Measurements from ENCODE around the gene TMEM95. TPM values are rescaled to one million over a fixed set of nuclear protein-coding genes. Genes with fewer than 3 reads are reported as not detected.

TMEM95 gene
- total and polyA plus RNA-seq, 2 experiments from 2014 or later, result not detected

Other genes with a start within 250 kb of the TMEM95 start
Only the 30 nearest of the 36 such genes appear.
- gene ASGR1, start 175.8 kb upstream of the TMEM95 start, total RNA-seq, result 19.8 and 20.2 TPM in 2 replicates
- 19.2 and 21.7 TPM in 2 replicates for gene ASGR1, start 175.8 kb upstream of the TMEM95 start, polyA plus RNA-seq
- gene DLG4, start 135.3 kb upstream of the TMEM95 start, total RNA-seq, result 32.9 and 40.6 TPM in 2 replicates
- gene DLG4, start 135.3 kb upstream of the TMEM95 start, polyA plus RNA-seq, result 6.8 and 7.4 TPM in 2 replicates
- 291 and 364 TPM in 2 replicates for gene ACADVL, start 135.2 kb upstream of the TMEM95 start, total RNA-seq
- gene ACADVL, start 135.2 kb upstream of the TMEM95 start, polyA plus RNA-seq, result 573 and 681 TPM in 2 replicates
- 87.4 and 121 TPM in 2 replicates for gene DVL2, start 120.6 kb upstream of the TMEM95 start, total RNA-seq
- 79.2 and 80.3 TPM in 2 replicates for gene DVL2, start 120.6 kb upstream of the TMEM95 start, polyA plus RNA-seq
- 53.5 and 57.7 TPM in 2 replicates for gene PHF23, start 115.7 kb upstream of the TMEM95 start, total RNA-seq
- gene PHF23, start 115.7 kb upstream of the TMEM95 start, polyA plus RNA-seq, result 53.9 and 65.0 TPM in 2 replicates
- 517 and 760 TPM in 2 replicates for gene GABARAP, start 112.7 kb upstream of the TMEM95 start, total RNA-seq
- gene GABARAP, start 112.7 kb upstream of the TMEM95 start, polyA plus RNA-seq, result 772 and 773 TPM in 2 replicates
- gene CTDNEP1, start 103.4 kb upstream of the TMEM95 start, total RNA-seq, result 76.0 and 78.3 TPM in 2 replicates
- gene CTDNEP1, start 103.4 kb upstream of the TMEM95 start, polyA plus RNA-seq, result 92.5 and 98.6 TPM in 2 replicates
- 54.5 and 68.8 TPM in 2 replicates for gene ELP5, start 102.9 kb upstream of the TMEM95 start, total RNA-seq
- gene ELP5, start 102.9 kb upstream of the TMEM95 start, polyA plus RNA-seq, result 62.3 and 82.9 TPM in 2 replicates
- 0.32 and 0.51 TPM in 2 replicates for gene CLDN7, start 92.7 kb upstream of the TMEM95 start, total RNA-seq
- gene CLDN7, start 92.7 kb upstream of the TMEM95 start, polyA plus RNA-seq, result 0.83 and 0.99 TPM in 2 replicates
- 36.3 and 42.6 TPM in 2 replicates for gene SLC2A4, start 73.4 kb upstream of the TMEM95 start, total RNA-seq
- 23.4 and 32.7 TPM in 2 replicates for gene SLC2A4, start 73.4 kb upstream of the TMEM95 start, polyA plus RNA-seq
- 27.8 and 56.2 TPM in 2 replicates for gene YBX2, start 60.5 kb upstream of the TMEM95 start, total RNA-seq
- gene YBX2, start 60.5 kb upstream of the TMEM95 start, polyA plus RNA-seq, result 20.9 and 32.7 TPM in 2 replicates
- 319 and 545 TPM in 2 replicates for gene EIF5A, start 47.5 kb upstream of the TMEM95 start, total RNA-seq
- gene EIF5A, start 47.5 kb upstream of the TMEM95 start, polyA plus RNA-seq, result 719 and 988 TPM in 2 replicates
- gene GPS2, start 39.8 kb upstream of the TMEM95 start, total RNA-seq, result 59.9 and 76.2 TPM in 2 replicates
- 68.7 and 97.4 TPM in 2 replicates for gene GPS2, start 39.8 kb upstream of the TMEM95 start, polyA plus RNA-seq
- gene NEURL4, start 25.8 kb upstream of the TMEM95 start, total RNA-seq, result 25.3 and 32.4 TPM in 2 replicates
- gene NEURL4, start 25.8 kb upstream of the TMEM95 start, polyA plus RNA-seq, result 12.2 and 15.5 TPM in 2 replicates
- 1.4 and 6.9 TPM in 2 replicates for gene ACAP1, start 18.6 kb upstream of the TMEM95 start, total RNA-seq
- gene ACAP1, start 18.6 kb upstream of the TMEM95 start, polyA plus RNA-seq, result 25.9 and 32.1 TPM in 2 replicates
- gene KCTD11, start 3.0 kb upstream of the TMEM95 start, total RNA-seq, result 15.9 and 18.4 TPM in 2 replicates
- gene KCTD11, start 3.0 kb upstream of the TMEM95 start, polyA plus RNA-seq, result 10.7 and 14.0 TPM in 2 replicates
- 1.3 and 2.6 TPM in 2 replicates for gene TNK1, start 25.9 kb downstream of the TMEM95 start, total RNA-seq
- 2.9 and 4.3 TPM in 2 replicates for gene TNK1, start 25.9 kb downstream of the TMEM95 start, polyA plus RNA-seq
- gene PLSCR3, start 39.4 kb downstream of the TMEM95 start, total RNA-seq, result 25.9 and 33.4 TPM in 2 replicates
- gene PLSCR3, start 39.4 kb downstream of the TMEM95 start, polyA plus RNA-seq, result 39.1 and 40.3 TPM in 2 replicates
- 85.4 and 122 TPM in 2 replicates for gene TMEM256, start 48.9 kb downstream of the TMEM95 start, total RNA-seq
- gene TMEM256, start 48.9 kb downstream of the TMEM95 start, polyA plus RNA-seq, result 117 and 193 TPM in 2 replicates
- 14.8 and 26.3 TPM in 2 replicates for gene NLGN2, start 52.7 kb downstream of the TMEM95 start, total RNA-seq
- 5.2 and 8.4 TPM in 2 replicates for gene NLGN2, start 52.7 kb downstream of the TMEM95 start, polyA plus RNA-seq
- gene SPEM1, start 65.2 kb downstream of the TMEM95 start, total RNA-seq, result not detected in 2 replicates
- not detected in 2 replicates for gene SPEM1, start 65.2 kb downstream of the TMEM95 start, polyA plus RNA-seq
- not detected in 2 replicates for gene SPEM2, start 70.5 kb downstream of the TMEM95 start, total RNA-seq
- gene SPEM2, start 70.5 kb downstream of the TMEM95 start, polyA plus RNA-seq, result not detected in 2 replicates
- gene SPEM3, start 73.7 kb downstream of the TMEM95 start, total RNA-seq, result not detected in 2 replicates
- not detected in 2 replicates for gene SPEM3, start 73.7 kb downstream of the TMEM95 start, polyA plus RNA-seq
- gene TMEM102, start 80.3 kb downstream of the TMEM95 start, total RNA-seq, result 10.7 and 12.1 TPM in 2 replicates
- gene TMEM102, start 80.3 kb downstream of the TMEM95 start, polyA plus RNA-seq, result 7.9 and 10.9 TPM in 2 replicates
- gene FGF11, start 84.4 kb downstream of the TMEM95 start, total RNA-seq, result 51.9 and 56.8 TPM in 2 replicates
- gene FGF11, start 84.4 kb downstream of the TMEM95 start, polyA plus RNA-seq, result 50.4 and 63.6 TPM in 2 replicates
- gene CHRNB1, start 89.9 kb downstream of the TMEM95 start, total RNA-seq, result 8.5 and 14.0 TPM in 2 replicates
- 28.6 and 34.5 TPM in 2 replicates for gene CHRNB1, start 89.9 kb downstream of the TMEM95 start, polyA plus RNA-seq
- gene ZBTB4, start 124.5 kb downstream of the TMEM95 start, total RNA-seq, result 28.5 and 40.4 TPM in 2 replicates
- gene ZBTB4, start 124.5 kb downstream of the TMEM95 start, polyA plus RNA-seq, result 17.9 and 26.6 TPM in 2 replicates
- gene SLC35G6, start 126.3 kb downstream of the TMEM95 start, total RNA-seq, result not detected in 2 replicates
- gene SLC35G6, start 126.3 kb downstream of the TMEM95 start, polyA plus RNA-seq, result 0.10 and 1.9 TPM in 2 replicates
- 40.7 and 41.3 TPM in 2 replicates for gene POLR2A, start 129.2 kb downstream of the TMEM95 start, total RNA-seq
- gene POLR2A, start 129.2 kb downstream of the TMEM95 start, polyA plus RNA-seq, result 53.8 and 62.3 TPM in 2 replicates
- 4.1 and 11.7 TPM in 2 replicates for gene TNFSF12, start 193.9 kb downstream of the TMEM95 start, total RNA-seq
- gene TNFSF12, start 193.9 kb downstream of the TMEM95 start, polyA plus RNA-seq, result 3.2 and 6.7 TPM in 2 replicates

Data from cardiac muscle cell (in vitro differentiated cells and primary cell).